DOHH2 (cell line): Measurements from ENCODE around the gene P4HTM.

Experiments
- EZH2phosphoT487 ChIP-seq: fragments of 200-600 bp; sonication (generic); IDR thresholded peaks from 2 replicates; pipeline ENCODE4 v1.6.1; 2017; ENCODE audit warnings: borderline replicate concordance, mild to moderate bottlenecking, antibody characterized with exemption, low read length, moderate library complexity, mixed read lengths
- TF ChIP-seq, protein P1 (sequence below): fragments of 200-600 bp; sonication (generic); IDR thresholded peaks from one replicate; pipeline ENCODE4 v1.5.1; 2014; ENCODE audit warnings: antibody characterized with exemption, mild to moderate bottlenecking, low read depth, low read length; ENCODE audit not compliant: poor library complexity, severe bottlenecking

DNA sequence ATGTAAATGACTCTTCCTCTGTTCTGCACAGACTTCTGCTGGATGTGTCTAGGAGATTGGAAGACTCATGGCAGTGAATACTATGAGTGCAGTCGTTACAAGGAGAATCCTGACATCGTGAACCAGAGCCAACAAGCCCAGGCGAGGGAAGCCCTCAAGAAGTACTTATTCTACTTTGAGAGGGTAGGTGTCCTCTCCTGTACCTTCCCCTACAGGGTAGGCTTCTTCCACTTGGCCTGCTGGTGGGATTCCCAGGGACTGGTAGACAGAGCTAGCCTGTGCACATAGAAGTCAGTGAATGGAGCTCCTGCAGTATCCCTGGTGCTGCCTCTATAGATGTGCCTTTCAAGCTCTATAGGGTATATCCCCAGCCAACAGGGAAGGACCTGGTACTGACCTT is 10.6 kb upstream of the P4HTM start:
- TF ChIP-seq, protein P1, sequence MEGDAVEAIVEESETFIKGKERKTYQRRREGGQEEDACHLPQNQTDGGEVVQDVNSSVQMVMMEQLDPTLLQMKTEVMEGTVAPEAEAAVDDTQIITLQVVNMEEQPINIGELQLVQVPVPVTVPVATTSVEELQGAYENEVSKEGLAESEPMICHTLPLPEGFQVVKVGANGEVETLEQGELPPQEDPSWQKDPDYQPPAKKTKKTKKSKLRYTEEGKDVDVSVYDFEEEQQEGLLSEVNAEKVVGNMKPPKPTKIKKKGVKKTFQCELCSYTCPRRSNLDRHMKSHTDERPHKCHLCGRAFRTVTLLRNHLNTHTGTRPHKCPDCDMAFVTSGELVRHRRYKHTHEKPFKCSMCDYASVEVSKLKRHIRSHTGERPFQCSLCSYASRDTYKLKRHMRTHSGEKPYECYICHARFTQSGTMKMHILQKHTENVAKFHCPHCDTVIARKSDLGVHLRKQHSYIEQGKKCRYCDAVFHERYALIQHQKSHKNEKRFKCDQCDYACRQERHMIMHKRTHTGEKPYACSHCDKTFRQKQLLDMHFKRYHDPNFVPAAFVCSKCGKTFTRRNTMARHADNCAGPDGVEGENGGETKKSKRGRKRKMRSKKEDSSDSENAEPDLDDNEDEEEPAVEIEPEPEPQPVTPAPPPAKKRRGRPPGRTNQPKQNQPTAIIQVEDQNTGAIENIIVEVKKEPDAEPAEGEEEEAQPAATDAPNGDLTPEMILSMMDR = no peak
- TF ChIP-seq EZH2phosphoT487 = no peak
